CD4-positive, alpha-beta T cell treated with Interleukin-4 for 4 hours (primary cell): ENCODE data around the gene PIK3C2G.
"Not testable (repeated sequence)": the region's sequence is repeated elsewhere in the genome, so short reads cannot be mapped to it uniquely, and the experiment has no call there.

Experiments
- DNase-seq: peaks from one replicate; pipeline ENCODE4 v3.0.0-alpha.2; 2020

The PIK3C2G gene, protein sequence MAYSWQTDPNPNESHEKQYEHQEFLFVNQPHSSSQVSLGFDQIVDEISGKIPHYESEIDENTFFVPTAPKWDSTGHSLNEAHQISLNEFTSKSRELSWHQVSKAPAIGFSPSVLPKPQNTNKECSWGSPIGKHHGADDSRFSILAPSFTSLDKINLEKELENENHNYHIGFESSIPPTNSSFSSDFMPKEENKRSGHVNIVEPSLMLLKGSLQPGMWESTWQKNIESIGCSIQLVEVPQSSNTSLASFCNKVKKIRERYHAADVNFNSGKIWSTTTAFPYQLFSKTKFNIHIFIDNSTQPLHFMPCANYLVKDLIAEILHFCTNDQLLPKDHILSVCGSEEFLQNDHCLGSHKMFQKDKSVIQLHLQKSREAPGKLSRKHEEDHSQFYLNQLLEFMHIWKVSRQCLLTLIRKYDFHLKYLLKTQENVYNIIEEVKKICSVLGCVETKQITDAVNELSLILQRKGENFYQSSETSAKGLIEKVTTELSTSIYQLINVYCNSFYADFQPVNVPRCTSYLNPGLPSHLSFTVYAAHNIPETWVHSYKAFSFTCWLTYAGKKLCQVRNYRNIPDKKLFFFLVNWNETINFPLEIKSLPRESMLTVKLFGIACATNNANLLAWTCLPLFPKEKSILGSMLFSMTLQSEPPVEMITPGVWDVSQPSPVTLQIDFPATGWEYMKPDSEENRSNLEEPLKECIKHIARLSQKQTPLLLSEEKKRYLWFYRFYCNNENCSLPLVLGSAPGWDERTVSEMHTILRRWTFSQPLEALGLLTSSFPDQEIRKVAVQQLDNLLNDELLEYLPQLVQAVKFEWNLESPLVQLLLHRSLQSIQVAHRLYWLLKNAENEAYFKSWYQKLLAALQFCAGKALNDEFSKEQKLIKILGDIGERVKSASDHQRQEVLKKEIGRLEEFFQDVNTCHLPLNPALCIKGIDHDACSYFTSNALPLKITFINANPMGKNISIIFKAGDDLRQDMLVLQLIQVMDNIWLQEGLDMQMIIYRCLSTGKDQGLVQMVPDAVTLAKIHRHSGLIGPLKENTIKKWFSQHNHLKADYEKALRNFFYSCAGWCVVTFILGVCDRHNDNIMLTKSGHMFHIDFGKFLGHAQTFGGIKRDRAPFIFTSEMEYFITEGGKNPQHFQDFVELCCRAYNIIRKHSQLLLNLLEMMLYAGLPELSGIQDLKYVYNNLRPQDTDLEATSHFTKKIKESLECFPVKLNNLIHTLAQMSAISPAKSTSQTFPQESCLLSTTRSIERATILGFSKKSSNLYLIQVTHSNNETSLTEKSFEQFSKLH (N-terminal part only)

DNA sequence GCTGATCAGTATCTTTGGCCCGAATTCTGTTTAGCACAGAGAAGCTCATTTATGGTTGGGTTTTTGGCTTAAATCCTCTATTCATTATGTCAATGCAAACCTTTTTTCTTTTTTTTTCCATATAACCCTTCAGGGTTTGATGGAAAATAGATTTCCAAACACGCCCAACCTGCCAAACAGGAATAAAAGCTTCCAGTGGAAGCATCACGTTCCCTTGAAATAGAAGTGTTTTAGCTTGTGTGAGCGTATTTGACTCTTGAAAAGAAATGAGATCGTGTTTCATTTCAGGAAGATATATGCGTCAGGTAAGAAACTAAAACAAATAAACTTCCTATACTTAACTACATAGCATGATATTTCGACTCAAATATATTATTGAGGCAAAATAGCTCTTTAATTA lies at the start of gene PIK3C2G:
PIK3C2G (plus strand) TSS at position 246 of the 400 bp plus-strand sequence. CDS start 20,564 bp downstream, outside the sequence.
- no peak for DNase-seq

DNA sequence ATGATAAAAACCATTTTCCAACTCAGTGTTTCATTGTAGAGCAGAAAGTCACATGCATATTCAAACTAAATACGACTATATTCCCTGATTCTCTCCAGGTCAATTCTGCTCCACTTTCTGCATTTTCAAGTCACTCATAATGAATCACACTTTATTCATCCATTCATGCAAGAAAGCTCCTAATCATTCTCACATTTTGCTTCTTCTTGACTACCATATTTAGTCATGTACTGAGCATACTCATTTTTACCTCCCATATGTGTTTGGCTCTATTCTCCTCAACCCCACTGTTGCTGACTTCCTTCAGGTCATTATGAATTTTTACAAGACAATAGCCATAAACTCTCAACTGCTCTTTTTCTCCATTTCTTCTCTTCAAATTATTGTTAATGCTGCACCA lies 43.4 kb upstream of the PIK3C2G start:
- DNase-seq = no peak

DNA sequence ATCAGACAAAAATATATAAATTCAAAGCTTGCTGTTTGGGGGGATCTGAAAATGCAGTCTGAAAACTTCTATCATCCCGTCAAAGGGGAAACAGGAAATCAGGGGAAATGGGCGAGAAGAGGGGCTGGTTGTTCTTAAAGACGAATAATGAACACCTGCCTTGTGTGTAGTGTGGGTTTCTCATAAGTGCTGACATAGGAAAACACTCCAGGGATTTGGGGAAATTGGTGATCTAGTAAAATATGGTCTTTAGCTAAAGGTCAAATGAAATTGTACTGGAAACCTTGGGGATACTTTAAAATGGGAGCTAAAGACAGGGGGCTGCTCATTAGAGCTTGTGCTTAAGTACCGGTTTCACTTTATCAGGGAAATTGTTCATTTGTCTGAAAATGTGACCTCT lies 39.6 kb upstream of the PIK3C2G start:
- no peak for DNase-seq

DNA sequence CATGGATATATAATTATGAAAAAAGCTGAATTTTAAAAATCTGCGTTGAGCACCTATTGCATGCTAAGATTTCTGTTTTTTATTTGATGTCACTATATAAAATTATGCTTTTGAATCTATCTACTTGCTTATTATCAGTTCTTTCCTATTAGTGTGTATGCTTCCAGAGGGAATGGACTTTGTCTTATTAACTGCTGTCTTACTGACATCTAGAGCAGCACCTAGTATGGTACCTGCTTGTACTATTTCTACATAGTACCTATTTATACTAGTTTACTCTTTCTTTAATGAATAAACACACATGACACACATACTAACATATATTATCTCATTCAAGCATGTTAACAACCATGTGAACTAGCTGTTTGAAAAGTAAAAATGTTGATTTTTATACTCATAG lies 38.6 kb upstream of the PIK3C2G start:
- DNase-seq = no peak

DNA sequence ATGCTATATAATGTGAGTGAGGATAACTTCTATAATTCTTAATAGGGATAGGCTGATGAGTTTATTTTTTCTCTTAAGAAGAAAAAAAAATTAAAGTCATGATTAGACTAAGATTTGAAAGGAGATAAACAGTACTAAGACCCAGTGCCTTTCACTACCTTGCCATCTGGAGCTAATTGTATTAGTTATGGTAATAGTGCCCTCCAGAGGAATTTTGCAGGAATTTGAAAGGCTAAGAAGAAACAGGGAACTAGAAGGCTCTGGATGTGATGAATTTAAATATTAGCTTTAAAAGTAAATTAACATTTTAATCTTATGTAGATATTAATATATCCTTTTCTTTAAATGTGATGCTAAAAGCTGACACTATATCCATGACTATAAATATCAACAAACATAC lies 36.6 kb upstream of the PIK3C2G start:
- DNase-seq = no peak

DNA sequence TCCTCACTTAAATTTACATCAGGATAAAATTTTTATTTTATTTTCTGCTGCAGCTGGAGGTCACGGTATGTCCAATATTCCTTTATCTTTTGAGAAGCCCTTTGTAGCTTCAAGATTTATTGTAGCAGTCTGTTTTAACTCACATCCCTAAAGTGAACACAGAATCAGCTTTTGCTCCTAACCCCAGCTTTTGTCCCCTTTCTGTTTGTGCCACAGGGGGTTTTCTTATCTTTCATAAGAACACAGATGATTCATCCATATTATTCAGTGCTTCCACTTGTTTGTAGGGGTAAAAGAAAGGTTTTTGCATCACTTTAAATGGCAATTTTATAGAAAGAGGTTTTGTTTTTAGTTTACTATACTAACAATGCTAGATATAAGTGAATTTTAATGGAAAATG lies 21.8 kb upstream of the PIK3C2G start:
- no peak for DNase-seq

DNA sequence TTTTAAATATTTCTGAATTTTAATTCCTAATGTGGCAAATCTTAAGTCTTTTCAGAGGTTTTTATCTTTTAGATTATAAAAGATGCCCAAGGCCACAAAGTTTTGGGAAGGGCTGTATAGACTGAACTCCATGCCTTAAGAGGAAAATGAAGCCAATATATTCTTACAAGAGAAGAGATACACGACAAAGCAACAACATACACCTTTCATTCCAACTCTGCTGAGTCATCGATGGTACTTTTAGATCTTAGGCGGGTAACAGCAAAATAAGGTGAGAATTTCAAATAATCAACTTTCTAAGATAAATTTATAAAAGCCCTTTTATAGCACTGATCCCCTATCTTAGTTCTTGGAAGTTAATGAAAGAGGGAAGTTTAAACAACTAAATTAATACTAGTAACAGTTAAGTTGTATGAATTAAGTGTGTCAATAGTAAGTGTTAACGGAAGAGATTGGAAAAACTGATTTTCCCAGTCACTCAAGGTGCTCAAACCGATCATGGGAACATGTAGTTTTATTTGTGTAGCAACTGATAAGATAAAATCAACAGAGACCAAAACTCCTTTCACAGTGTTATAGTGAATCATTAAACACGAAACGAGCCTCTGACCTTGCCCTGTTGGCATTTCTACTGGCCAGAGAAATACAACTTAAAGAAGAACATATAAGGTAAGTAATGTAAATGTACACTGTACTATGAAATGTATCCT lies 18.8 kb upstream of the PIK3C2G start:
- DNase-seq = no peak

DNA sequence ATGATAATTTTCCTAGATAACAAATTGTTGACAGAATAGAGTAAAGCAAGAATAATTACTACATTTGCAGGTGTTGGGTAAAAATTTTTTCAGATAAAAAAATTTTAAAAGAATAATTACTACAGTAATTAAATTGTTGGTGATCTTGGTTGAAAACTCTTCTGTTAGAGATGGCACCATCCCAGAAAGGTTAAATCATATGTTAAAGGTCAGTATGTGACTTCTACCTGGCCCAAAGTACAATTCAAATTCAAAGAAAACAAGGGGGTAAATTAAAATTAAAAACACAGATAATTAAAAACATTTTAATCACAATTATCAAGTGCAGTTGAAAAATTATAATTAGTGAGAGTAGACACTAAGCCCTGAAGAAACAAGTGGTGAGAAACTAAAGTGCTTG lies 18.1 kb upstream of the PIK3C2G start:
- DNase-seq = no peak

DNA sequence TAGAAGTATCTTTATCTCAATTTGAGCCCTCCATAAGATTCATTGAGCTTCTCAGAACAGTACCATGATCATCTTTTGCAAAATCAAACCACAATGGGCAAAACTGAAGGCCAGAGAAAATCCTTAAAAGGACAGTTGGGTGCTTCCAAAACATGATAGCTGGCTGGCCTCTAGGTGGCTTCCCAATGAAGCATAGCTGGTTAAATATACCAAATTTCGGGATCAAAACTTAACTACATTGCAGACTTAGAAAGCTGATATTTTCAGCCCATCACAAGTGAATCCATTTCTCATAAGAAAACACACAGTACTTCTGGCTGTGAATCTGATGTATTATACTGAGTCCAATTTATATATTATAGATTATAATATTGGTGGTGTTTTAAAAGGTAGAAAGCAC lies 15.3 kb upstream of the PIK3C2G start:
- DNase-seq = no peak

DNA sequence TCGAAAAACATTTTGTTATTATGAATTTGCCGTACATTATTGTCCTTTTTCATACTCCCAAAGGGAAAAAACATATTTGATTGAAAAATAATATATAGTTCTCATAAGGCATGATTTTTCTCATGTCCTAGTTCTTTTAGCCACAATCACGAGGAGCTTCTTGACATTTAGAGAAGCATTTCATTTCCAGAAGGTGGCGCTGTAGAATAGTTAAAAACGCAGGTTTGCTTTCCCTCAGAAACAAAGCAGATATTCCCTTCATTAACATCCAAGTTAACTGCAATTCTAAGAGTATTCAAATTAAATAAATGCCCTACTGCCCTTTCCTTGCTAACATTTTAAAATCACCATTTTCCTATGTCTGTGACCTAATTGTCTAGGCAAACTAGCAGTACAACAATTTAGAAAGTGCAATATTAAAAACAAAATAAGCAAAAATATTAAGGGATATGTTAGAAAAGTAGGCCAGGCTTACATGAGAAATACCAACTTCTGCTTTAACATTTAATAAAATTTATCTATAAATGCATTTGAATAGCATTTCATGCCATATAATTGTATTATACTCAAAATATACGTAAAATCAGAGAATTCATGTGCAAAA lies 10.9 kb upstream of the PIK3C2G start:
- DNase-seq = no peak

DNA sequence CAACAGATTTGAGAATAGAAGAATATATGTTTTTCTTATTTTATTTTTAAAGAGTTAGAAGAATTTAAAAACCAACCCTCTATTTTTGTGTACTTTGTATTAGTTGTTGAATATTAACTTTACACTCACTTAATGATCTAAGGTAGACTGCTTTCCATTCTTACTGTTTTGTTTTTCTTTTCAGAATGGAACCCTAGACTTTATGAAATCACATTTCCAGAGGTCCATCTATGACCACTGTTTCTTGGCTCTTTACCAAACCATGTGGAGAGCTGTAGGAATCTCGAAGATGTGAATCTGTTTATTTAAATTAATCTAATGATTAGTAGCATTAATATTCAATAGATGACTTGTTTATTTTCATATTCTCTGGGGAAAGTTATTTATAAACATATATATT lies 7.2 kb upstream of the PIK3C2G start:
- DNase-seq = no peak

DNA sequence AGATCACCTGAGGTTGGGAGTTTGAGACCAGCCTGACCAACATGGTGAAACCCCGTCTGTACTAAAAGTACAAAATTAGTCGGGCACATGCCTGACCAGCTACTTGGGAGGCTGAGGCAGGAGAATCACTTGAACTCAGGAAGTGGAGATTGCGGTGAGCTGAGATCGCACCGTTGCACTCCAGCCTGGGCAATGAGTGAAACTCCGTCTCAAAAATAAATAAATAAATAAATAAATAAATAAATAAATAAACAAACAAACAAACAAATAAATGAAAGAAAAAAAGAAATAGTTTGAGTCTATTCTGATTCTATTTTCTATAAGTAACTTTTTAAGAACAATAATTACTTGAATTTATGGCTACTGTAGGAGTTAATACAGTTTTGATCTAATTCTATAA lies 6.3 kb upstream of the PIK3C2G start:
- DNase-seq = not testable (repeated sequence)

DNA sequence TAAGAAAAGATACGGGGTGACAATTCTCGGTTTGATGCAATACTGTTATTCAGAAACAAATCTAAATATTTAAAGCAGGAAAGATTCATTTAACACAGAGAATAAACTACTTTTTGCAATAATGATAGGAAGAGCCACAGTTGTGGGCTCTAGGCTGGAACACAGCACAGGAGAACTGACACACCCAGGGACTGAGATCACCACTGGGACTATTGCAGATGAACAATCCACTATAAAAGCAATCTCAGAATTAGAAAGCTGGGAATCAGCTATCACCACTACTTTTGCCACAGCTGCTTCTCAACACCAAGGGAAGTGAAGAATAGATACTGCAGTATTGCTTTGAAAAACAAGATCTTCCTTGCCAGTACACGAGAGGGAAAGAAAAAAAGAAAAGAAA lies 4.1 kb upstream of the PIK3C2G start:
- DNase-seq = no peak

DNA sequence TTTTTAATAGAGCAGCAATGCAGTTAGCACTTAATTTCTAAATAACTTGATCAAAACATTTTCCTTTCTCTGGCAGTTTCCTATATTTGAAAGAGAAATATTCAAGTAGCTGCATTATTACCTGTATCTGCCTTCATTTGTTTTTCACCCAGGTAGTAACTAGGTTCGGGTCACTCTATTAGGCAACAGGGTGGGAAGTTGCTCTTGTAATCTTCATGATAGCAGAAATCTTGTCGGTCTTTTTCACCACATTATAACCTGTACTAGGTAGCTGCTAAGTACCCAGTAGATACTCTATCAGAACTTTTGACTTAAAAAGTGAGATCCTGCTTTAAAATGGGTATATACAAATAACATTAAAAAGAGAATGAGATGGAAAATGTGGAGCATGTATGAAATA lies 2.4 kb upstream of the PIK3C2G start:
- DNase-seq = no peak

DNA sequence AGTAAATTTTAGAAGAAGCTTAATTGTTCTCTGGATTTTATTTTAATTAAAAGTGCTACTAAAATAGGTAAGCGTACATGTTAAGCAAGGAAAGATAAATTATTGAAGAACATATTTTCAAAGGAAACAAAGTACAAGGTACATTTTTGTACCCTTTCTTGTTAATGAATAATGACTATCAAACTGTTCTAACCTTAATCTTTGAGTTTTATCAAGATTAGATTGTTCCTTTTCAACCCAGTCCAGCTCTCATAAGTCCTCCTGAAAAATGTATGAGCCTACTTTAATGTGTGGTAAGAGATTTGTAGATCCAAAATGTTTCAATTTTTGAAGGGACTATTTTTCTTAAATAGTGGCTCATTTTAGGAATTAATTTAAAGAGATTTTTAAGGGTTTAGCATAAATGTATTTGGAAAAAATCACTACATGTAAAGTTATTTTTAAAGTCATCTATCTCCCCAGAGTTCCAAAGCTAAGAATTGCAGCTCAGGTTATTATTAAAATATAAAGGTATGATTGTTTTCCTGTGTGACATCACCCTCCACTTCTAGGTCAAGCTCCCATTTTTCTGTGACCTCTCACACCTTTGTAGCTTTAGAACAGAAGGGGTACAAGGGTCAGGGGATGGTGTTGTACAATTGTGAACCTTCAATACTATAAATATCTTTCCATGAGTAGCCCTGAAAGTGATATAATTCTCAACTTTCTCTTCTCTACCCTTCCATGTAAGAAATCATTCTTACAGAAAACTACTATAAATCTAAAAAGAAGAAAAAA lies 1.2 kb upstream of the PIK3C2G start:
- no peak for DNase-seq

DNA sequence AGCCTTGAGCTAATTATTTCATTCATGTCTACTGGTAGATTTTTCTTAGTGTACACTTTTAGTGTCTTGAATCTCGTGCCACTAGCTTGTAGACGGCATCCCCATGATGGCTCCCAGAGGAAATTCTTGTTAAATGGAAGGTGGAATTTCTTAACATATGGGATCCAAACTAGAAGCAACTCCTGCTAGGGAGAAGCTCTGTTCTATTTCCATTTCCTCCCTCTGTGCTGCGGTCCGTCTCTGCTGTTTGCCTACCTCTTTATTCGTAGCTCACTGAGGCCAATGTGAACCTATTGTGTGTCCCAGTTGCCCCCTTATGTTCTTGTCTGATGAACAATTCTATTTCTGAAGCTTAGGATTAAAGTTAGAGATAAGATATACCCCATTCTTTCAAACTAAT lies 588 bp downstream of the PIK3C2G start:
- no peak for DNase-seq

DNA sequence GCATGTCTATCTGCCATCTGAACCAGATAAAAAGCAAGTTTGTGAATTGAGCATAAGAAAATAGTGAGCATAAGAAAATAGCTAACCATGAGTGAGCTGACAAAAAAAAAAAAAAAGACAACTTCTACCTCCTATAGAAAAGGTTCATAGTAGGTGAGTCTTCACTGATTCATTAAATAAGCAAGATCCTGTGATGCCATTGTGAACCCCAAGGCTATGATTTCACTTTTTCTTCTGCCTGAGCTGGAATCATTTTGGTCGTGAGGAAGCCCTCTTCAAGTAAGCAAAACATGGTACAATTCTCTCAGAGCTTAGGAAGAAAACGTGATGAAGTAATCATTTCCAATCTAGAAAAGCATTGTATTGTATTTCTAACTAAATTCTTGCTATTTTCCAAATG lies 1.2 kb downstream of the PIK3C2G start:
- DNase-seq = no peak

DNA sequence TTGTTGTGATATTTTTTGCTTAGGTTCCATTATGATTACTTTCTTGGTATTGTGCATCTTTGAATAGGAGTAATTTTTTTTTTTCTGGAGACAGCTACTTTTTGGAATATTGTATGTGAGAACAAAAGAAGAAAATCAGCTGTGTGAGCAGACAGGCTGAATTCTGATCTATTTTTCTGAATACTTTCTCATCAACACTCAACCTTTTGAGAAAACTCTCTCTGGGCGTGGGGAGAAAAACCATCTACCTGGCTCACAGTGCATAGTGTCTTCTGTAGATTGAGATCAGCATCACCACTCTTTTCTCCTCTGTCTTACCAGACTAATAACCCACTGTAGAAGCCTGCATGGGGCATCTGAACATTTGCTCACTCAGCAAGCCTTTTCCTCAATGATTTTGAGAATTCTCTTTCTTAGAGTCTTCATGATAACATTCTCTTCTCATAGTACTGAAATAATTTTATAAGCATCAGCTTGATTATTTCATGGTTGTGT lies 3.3 kb downstream of the PIK3C2G start:
- DNase-seq = no peak

DNA sequence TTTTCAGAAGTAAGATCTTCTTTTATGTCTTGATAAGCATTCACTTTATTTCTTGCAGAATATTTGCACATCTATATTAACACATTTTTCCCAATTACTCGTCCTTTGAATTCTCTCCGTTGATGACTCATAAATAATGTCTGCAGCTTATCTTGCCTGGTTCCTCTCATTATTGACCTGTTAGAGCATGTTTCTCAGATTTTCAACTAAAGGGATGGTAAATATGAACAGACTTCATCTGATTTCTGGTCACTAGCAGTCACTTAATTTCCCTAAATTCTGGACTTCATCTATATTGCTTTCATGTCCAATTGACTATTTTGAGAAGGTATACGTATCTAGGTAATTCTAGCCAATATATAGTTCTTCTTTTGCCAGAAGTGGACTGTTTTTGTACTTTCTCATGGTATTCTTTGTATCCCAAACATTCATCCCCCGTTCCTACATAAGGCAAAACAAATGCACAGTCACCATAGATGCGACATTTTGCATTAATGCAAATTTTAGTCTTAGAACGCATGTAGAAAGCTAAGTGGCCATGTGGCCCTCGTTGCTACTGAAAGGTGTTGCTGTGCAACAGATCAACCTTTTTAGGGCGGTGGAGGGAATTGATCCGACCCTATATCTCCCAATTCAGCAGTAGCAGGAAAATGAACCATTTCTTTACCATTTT lies 6.2 kb downstream of the PIK3C2G start:
- DNase-seq = no peak

DNA sequence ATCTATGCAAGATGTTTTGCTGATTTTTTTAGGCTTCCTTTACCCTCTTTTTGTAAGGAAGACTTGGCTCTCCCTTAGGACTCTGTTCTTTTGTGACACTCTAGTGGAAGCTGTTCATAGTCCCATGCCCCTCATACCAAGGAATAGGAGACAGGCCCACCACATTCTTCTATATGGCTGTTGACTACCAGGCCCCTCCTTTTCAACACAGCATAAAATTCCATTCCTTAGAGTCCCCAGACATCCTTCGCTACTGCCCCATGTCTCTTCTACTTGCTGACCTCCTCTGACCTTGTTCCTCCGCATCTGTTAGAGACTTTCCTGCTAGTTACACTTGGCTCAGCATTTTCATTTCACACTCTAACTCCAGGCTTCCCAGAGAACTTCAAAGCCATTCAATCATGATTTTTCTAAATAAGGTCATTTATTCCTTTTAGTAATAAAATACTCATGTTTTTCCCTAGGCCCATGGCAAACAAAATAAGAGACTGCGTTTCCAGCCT lies 9.7 kb downstream of the PIK3C2G start:
- no peak for DNase-seq
